HL-60 (cell line): ENCODE measurements around the gene HECTD4.

Experiments
- DNase-seq, 2 experiments: peaks; one replicate each; pipeline ENCODE4 v3.0.0-alpha.2; 2010 to 2020; ENCODE audit warnings: low read depth in 1 of 2, low spot score in 1 of 2
- H3K27ac ChIP-seq: fragments of 250-450 bp; sonication (Bioruptor Pico); replicated peaks from 2 replicates; pipeline ENCODE4 v1.5.1; 2020; ENCODE audit warnings: mild to moderate bottlenecking, moderate library complexity
- H3K27me3 ChIP-seq: fragments of 250-450 bp; sonication (Bioruptor Pico); 2 replicates; pipeline ENCODE4 v1.5.1; 2021; ENCODE audit warnings: mild to moderate bottlenecking, moderate library complexity; ENCODE audit not compliant: insufficient read depth, poor library complexity, severe bottlenecking
- H3K4me3 ChIP-seq: replicated peaks from 2 replicates; pipeline ENCODE4 v1.5.1; 2011; ENCODE audit warnings: mild to moderate bottlenecking, control low read depth, low read length; ENCODE audit not compliant: insufficient read depth
- CTCF ChIP-seq: IDR thresholded peaks from one replicate; pipeline ENCODE4 v1.5.1; 2011; ENCODE audit warnings: low read length, control low read depth, inconsistent platforms; ENCODE audit not compliant: insufficient read depth
- GABPA ChIP-seq: IDR thresholded peaks from 2 replicates; pipeline ENCODE4 v1.6.1; 2012; ENCODE audit warnings: low read depth
- POLR2AphosphoS5 ChIP-seq: IDR thresholded peaks from 2 replicates; pipeline ENCODE4 v1.6.1; 2012; ENCODE audit warnings: low read depth
- REST ChIP-seq: IDR thresholded peaks from 2 replicates; pipeline ENCODE4 v1.6.1; 2012; ENCODE audit warnings: low read depth; ENCODE audit not compliant: insufficient replicate concordance
- SPI1 ChIP-seq: IDR thresholded peaks from 2 replicates; pipeline ENCODE4 v1.6.1; 2012; ENCODE audit warnings: low read depth, mild to moderate bottlenecking, borderline replicate concordance

The HECTD4 gene

GRCh38 chr12:112368856-112369255, 13.4 kb downstream of the HECTD4 start:
- Histone ChIP-seq H3K27ac (no peak overlapping the region), H3K27me3 (no peaks in the 10 kb centered on the region), H3K4me3 (no peak overlapping the region)
- TF ChIP-seq POLR2AphosphoS5 (no peak), REST (no peak), CTCF (no peak), SPI1 (no peak), GABPA (no peak)
- DNase-seq, result no peak

- Histone ChIP-seq H3K4me3 (no peak overlapping the region), H3K27me3 (no peaks in the 10 kb centered on the region), H3K27ac (no peak overlapping the region)
- no peak for DNase-seq
- TF ChIP-seq CTCF (no peak), GABPA (no peak), SPI1 (no peak), POLR2AphosphoS5 (no peak), REST (no peak)
These were observed 14.3 kb downstream of the HECTD4 start for GRCh38 chr12:112367965-112368364.

- Histone ChIP-seq H3K4me3 (no peak overlapping the region), H3K27me3 (no peaks in the 10 kb centered on the region), H3K27ac (no peak overlapping the region)
- TF ChIP-seq POLR2AphosphoS5 (no peak), CTCF (no peak), REST (no peak), GABPA (no peak), SPI1 (no peak)
- no peak for DNase-seq
These were observed 19.9 kb downstream of the HECTD4 start for GRCh38 chr12:112362310-112362709.
